ENCODE measurements around the gene ISLR. TPM values are rescaled to one million over a fixed set of nuclear protein-coding genes. Genes with fewer than 3 reads are reported as not detected.

Gene ISLR
- total RNA-seq, 4 donors from 2014 or later = 57.7 to 204 (median 112) TPM

DNA sequence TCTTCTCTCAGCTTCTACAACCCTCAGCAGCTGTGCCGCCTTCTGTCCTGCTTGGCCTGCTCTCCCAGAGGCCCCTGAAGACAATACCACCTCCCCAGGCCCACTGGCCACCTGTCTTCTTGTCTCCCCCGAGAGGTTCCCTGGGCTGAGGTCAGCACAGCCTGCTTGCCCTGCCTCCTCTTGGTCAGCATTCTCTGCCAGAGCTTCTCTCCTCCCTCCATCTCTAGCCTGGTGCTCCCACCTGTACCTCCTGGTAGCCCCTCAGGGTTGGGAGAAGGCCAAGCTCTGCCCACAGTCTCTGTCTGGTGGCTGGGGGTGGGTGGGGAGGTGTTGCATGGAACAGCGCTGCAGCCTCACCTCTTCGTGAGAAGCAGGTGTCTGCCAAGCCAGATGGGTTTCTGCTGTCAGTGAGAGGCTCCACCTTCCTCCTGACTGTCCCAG lies 5.6 kb upstream of the ISLR start:
- Histone ChIP-seq H3K9me3 (no peaks in the 10 kb centered on the region), H3K36me3 (no peaks in the 10 kb centered on the region), H3K27ac (replicated peaks in 1 of 4) (no peak overlapping the region), H3K4me3 (no peak overlapping the region), H3K27me3 (no peaks in the 10 kb centered on the region), H3K4me1 (peaks cover 27 to 44% (median 39%) of the 10 kb centered on the region in 4 donors)
- 81% methylated on average over 4 of the region's 4 CpGs for WGBS
- intact Hi-C loops (cut with DNase I) = no loop called here
- no peak for DNase-seq (ENCODE audit: extremely low spot score)
- no peak for TF ChIP-seq POLR2A (IDR thresholded peaks at IDR 0.05; ENCODE audit: low read depth)
- no peak for TF ChIP-seq EP300 (IDR thresholded peaks at IDR 0.05)
- TF ChIP-seq, protein P1, sequence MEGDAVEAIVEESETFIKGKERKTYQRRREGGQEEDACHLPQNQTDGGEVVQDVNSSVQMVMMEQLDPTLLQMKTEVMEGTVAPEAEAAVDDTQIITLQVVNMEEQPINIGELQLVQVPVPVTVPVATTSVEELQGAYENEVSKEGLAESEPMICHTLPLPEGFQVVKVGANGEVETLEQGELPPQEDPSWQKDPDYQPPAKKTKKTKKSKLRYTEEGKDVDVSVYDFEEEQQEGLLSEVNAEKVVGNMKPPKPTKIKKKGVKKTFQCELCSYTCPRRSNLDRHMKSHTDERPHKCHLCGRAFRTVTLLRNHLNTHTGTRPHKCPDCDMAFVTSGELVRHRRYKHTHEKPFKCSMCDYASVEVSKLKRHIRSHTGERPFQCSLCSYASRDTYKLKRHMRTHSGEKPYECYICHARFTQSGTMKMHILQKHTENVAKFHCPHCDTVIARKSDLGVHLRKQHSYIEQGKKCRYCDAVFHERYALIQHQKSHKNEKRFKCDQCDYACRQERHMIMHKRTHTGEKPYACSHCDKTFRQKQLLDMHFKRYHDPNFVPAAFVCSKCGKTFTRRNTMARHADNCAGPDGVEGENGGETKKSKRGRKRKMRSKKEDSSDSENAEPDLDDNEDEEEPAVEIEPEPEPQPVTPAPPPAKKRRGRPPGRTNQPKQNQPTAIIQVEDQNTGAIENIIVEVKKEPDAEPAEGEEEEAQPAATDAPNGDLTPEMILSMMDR (IDR thresholded peaks at IDR 0.05) = no peak
- no peak for TF ChIP-seq POLR2AphosphoS5 (IDR thresholded peaks at IDR 0.05)

DNA sequence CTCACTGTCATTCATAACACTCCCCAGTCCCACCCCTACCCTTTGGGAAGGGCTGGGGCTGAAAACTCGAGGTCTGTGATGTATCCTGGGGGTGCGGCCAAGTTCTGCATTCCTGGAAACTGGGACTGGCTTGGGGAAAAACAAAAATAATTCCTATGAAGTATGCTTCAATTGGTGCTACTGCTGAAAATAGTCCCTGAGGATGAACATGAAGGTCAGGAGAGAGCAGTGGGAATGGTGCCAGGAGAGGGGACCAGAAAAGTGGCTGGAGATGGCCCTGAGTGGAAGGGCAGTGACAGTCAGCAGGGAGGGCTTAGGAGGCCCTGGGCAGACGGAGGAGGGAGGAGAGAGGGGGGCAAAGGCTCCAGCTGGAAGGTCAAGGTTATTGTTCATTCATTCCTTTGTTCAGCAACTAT lies 4.8 kb upstream of the ISLR start:
- peak; percentile 90 for DNase-seq (ENCODE audit: extremely low spot score)
- H3K36me3 ChIP-seq = no peaks in the 10 kb centered on the region
- peak overlapping the region in 2 of 4 donors; percentile 20 to 23 for H3K27ac ChIP-seq (replicated peaks in 1 of 4)
- 42% methylated on average over 3 of the region's 3 CpGs for WGBS
- no peaks in the 10 kb centered on the region for H3K27me3 ChIP-seq
- intact Hi-C loops (cut with DNase I) = no loop called here
- no peak overlapping the region for H3K4me3 ChIP-seq
- H3K9me3 ChIP-seq = no peaks in the 10 kb centered on the region
- TF ChIP-seq, protein P1 (IDR thresholded peaks at IDR 0.05) = no peak
- no peak for TF ChIP-seq POLR2A (IDR thresholded peaks at IDR 0.05; ENCODE audit: low read depth)
- no peak for TF ChIP-seq EP300 (IDR thresholded peaks at IDR 0.05)
- TF ChIP-seq POLR2AphosphoS5 (IDR thresholded peaks at IDR 0.05) = no peak
- H3K4me1 ChIP-seq = peaks cover 36 to 52% (median 47%) of the 10 kb centered on the region in 4 donors

DNA sequence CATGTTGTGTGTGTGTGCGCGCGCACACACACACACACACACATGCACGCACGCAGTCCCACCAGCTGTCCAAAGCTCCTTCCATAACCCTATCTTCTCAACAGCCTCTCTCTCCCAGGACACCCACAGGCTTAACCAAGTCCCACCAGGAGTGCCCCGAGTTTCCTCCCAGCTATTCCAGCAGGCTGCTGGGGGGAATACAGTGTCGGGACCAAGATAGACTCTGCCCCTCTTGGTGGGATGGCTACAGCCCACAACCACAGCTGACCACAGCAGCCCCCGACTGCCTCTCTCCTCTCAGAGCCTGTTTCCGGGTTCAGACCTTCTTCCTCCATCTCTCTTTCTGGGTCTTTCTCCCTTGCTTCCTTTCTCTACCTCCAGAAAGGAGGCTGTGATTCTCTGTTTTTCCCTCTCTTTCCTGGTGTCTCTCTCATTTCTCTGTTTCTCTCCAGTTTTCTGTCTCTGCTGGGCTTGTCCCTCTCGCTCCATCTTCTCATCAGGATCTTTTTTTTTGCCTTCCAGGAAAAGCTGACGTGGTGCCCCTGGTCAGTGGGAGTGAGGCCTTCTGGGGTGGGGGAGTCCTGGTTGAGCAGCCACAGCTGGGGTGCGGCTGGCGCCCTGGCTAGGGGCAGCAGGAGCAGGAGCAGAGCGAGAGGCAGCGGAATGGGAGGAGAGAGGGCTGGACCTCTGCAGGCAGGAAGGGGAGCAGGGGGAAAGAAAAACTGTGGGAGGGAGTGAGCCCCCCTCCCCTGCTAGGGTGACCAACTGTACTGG lies 3.3 kb upstream of the ISLR start:
- H3K4me1 ChIP-seq = peaks cover 38 to 68% (median 63%) of the 10 kb centered on the region in 4 donors
- peaks cover 0 to 3% (median 0%) of the 10 kb centered on the region in 4 donors for H3K36me3 ChIP-seq
- TF ChIP-seq, protein P1 (IDR thresholded peaks at IDR 0.05) = no peak
- TF ChIP-seq POLR2A (IDR thresholded peaks at IDR 0.05; ENCODE audit: low read depth) = no peak
- no peak for TF ChIP-seq EP300 (IDR thresholded peaks at IDR 0.05)
- no peak for TF ChIP-seq POLR2AphosphoS5 (IDR thresholded peaks at IDR 0.05)
- peak overlapping the region in 2 of 4 donors; percentile 50 to 52 for H3K27ac ChIP-seq (replicated peaks in 1 of 4)
- no peak for DNase-seq (ENCODE audit: extremely low spot score)
- H3K4me3 ChIP-seq = no peak overlapping the region
- H3K27me3 ChIP-seq = no peaks in the 10 kb centered on the region
- H3K9me3 ChIP-seq = no peaks in the 10 kb centered on the region
- intact Hi-C loops (cut with DNase I) = no loop called here
- 79% methylated on average over 13 of the region's 15 CpGs for WGBS

DNA sequence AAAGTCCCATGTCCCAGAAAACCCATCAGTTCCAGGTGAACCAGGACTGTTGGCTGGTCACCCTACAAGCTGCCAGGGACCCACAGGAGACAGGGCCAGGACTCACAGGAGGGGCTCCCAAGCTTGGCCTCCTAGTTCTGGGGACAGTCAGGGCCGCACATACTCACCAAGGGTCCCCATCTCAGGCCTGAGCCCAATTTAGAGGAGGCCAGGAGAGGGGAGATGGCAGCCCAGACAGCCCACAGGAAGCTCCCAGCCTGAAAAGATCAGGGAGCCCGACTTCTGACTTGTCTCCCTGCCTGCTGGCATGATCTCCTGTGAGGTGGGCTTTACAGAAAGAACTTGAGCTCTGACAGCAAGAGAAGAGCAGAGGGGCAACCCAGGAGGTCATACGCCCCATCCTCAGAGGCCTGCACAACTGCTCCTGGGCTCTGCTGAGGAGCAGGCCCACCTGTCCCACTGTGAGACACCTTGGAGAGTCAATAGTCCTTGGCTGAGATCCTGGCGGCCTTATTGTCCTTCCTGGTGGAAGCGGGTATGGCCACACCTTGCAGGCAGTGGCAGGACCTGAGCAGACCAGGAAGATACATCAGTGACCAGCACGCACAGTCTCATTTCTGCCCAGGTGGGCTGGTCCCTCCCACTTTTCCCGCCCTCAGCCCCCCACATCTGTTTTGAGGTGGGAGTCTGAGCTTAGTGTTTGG lies 2.5 kb upstream of the ISLR start:
- no peak for DNase-seq (ENCODE audit: extremely low spot score)
- Histone ChIP-seq H3K27me3 (no peaks in the 10 kb centered on the region), H3K9me3 (no peaks in the 10 kb centered on the region), H3K4me3 (no peak overlapping the region), H3K4me1 (peaks cover 45 to 76% (median 71%) of the 10 kb centered on the region in 4 donors), H3K27ac (replicated peaks in 1 of 4) (peak overlapping the region in 2 of 4 donors; percentile 50 to 52), H3K36me3 (peaks cover 0 to 10% (median 3%) of the 10 kb centered on the region in 4 donors)
- intact Hi-C loops (cut with DNase I) = no loop called here
- 100% methylated on average over 3 of the region's 7 CpGs for WGBS
- TF ChIP-seq, protein P1 (IDR thresholded peaks at IDR 0.05) = no peak
- TF ChIP-seq POLR2AphosphoS5 (IDR thresholded peaks at IDR 0.05) = no peak
- no peak for TF ChIP-seq POLR2A (IDR thresholded peaks at IDR 0.05; ENCODE audit: low read depth)
- TF ChIP-seq EP300 (IDR thresholded peaks at IDR 0.05) = no peak

Measured in esophagus muscularis mucosa (tissue), 4 donors.